HCT116 (cell line): ENCODE measurements around the gene ATP6AP1. TPM values are rescaled to one million over a fixed set of nuclear protein-coding genes. Genes with fewer than 3 reads are reported as not detected.

Source experiments
- ATAC-seq: fragments of 200-7000 bp; cut with Tn5 transposase; 2 replicates; pipeline ENCODE4 v1.9.1; 2020; ENCODE audit warnings: mild to moderate bottlenecking, moderate library complexity
- BruUV-seq: library from RNA; stranded (reverse); fragments of 400-500 nt; replicated peaks from 2 replicates; lab custom pipeline; 2021; lab: Mats Ljungman, UMichigan
- CTCF ChIA-PET: fragments of 300-600 bp; sonication (Branson Sonifier 250); formaldehyde crosslinking; loops from one replicate; lab custom pipeline; 2021; ENCODE audit warnings: antibody characterized with exemption; lab: Charles Lee
- POLR2A ChIA-PET: fragments of 300-600, 350-600 bp; sonication (Branson Sonifier 250); formaldehyde crosslinking; loops from one replicate; lab custom pipeline; 2021; ENCODE audit warnings: antibody characterized with exemption; lab: Charles Lee
- RAD21 ChIA-PET, 2 experiments: fragments of 300-600 bp; sonication (Branson Sonifier 250); formaldehyde crosslinking; loops; one replicate each; lab custom pipeline; 2023; ENCODE audit warnings: low total read pairs in 2 of 2; ENCODE audit not compliant: uncharacterized antibody in 2 of 2, unreplicated experiment in 2 of 2, low non-redundant PET in 1 of 2; lab: Charles Lee
- DNase-seq: peaks from one replicate; pipeline ENCODE4 v3.0.0-alpha.2; 2010; ENCODE audit warnings: low read depth, low spot score
- H2AFZ ChIP-seq: fragments of 200-600 bp; shearing (Covaris generic), sonication (generic); 2 replicates; pipeline ENCODE4 v1.6.1; 2017; ENCODE audit warnings: low read depth, mixed run types, mixed read lengths, antibody characterized with exemption, low read length; ENCODE audit not compliant: poor library complexity, severe bottlenecking
- H3K27ac ChIP-seq: 2 replicates; pipeline ENCODE4 v1.5.1; 2012; ENCODE audit warnings: low read depth, low read length
- H3K27me3 ChIP-seq: fragments of 200-600 bp; sonication (generic); 2 replicates; pipeline ENCODE4 v1.6.1; 2016; ENCODE audit warnings: mixed run types, low read length, mixed read lengths; ENCODE audit not compliant: insufficient read depth
- H3K36me3 ChIP-seq, 2 experiments: fragments of 200-500 bp in 1 of 2; fragments of 200-600 bp in 1 of 2; sonication (Bioruptor generic) in 1 of 2; sonication (generic) in 1 of 2; 2 replicates each; pipeline versions ENCODE4 v1.5.1 to v1.6.1; 2014 to 2016; ENCODE audit warnings: low read length in 2 of 2, inconsistent platforms in 1 of 2, mixed read lengths in 1 of 2, mixed run types in 1 of 2; ENCODE audit not compliant: insufficient read depth in 2 of 2, control insufficient read depth in 1 of 2
- H3K4me1 ChIP-seq, 2 experiments: fragments of 200-600 bp in 1 of 2; sonication (generic) in 1 of 2; 2 replicates each; pipeline versions ENCODE4 v1.5.1 to v1.6.1; 2012 to 2017; ENCODE audit warnings: low read length in 2 of 2, inconsistent platforms in 1 of 2, mild to moderate bottlenecking in 1 of 2, mixed read lengths in 1 of 2, mixed run types in 1 of 2, moderate library complexity in 1 of 2; ENCODE audit not compliant: insufficient read depth in 2 of 2, control insufficient read depth in 1 of 2
- H3K4me2 ChIP-seq: fragments of 200-600 bp; sonication (generic); 2 replicates; pipeline ENCODE4 v1.6.1; 2017; ENCODE audit warnings: mixed run types, low read length, mixed read lengths
- H3K4me3 ChIP-seq, 2 experiments: fragments of 200-600 bp in 1 of 2; sonication (generic) in 1 of 2; replicated peaks in 1 of 2; 2 replicates each; pipeline ENCODE4 v1.5.1; 2011 to 2016; ENCODE audit warnings: low read length in 2 of 2, control low read depth in 1 of 2, low read depth in 1 of 2, mild to moderate bottlenecking in 1 of 2, mixed read lengths in 1 of 2, mixed run types in 1 of 2
- H3K79me2 ChIP-seq: fragments of 200-600 bp; sonication (generic); 2 replicates; pipeline ENCODE4 v1.6.1; 2017; ENCODE audit warnings: mild to moderate bottlenecking, mixed run types, low read length, moderate library complexity, mixed read lengths; ENCODE audit not compliant: insufficient read depth
- H3K9ac ChIP-seq: fragments of 200-600 bp; sonication (generic); 2 replicates; pipeline ENCODE4 v1.6.1; 2016; ENCODE audit warnings: low read length, mixed read lengths
- H3K9me2 ChIP-seq: fragments of 200-600 bp; sonication (generic), shearing (Covaris generic); 2 replicates; pipeline ENCODE4 v1.6.1; 2017; ENCODE audit warnings: mixed run types, mild to moderate bottlenecking, moderate library complexity; ENCODE audit not compliant: insufficient read depth
- H3K9me3 ChIP-seq, 2 experiments: fragments of 200-500 bp in 1 of 2; fragments of 200-600 bp in 1 of 2; sonication (Bioruptor generic) in 1 of 2; sonication (generic) in 1 of 2; 2 replicates each; pipeline ENCODE4 v1.6.1; 2014 to 2017; ENCODE audit warnings: low read length in 2 of 2, mixed read lengths in 2 of 2, inconsistent platforms in 1 of 2, low read depth in 1 of 2, mild to moderate bottlenecking in 1 of 2, mixed run types in 1 of 2, moderate library complexity in 1 of 2; ENCODE audit not compliant: control insufficient read depth in 1 of 2, insufficient read depth in 1 of 2
- H4K20me1 ChIP-seq: fragments of 200-600 bp; sonication (generic), shearing (Covaris generic); 2 replicates; pipeline ENCODE4 v1.6.1; 2017; ENCODE audit warnings: mixed run types, mild to moderate bottlenecking, moderate library complexity; ENCODE audit not compliant: insufficient read depth
- ATF3 ChIP-seq: IDR thresholded peaks from 2 replicates; pipeline ENCODE4 v1.6.1; 2012
- CBX3 ChIP-seq: IDR thresholded peaks from 2 replicates; pipeline ENCODE4 v1.6.1; 2012; ENCODE audit warnings: low read depth
- CEBPB ChIP-seq: IDR thresholded peaks from 2 replicates; pipeline ENCODE4 v1.6.1; 2012; ENCODE audit warnings: low read depth
- CTCF ChIP-seq, 3 experiments: fragments of 200-600 bp in 1 of 3; sonication (generic) in 1 of 3; IDR thresholded peaks in 2 of 3; conservative IDR thresholded peaks in 1 of 3; 2 replicates each; pipeline ENCODE4 v1.5.1; 2012 to 2017; ENCODE audit warnings: low read depth in 2 of 3, low read length in 2 of 3, antibody characterized with exemption in 1 of 3, borderline replicate concordance in 1 of 3, control low read depth in 1 of 3, mild to moderate bottlenecking in 1 of 3, mixed read lengths in 1 of 3, mixed run types in 1 of 3, moderate library complexity in 1 of 3; ENCODE audit not compliant: insufficient read depth in 1 of 3
- EGR1 ChIP-seq: IDR thresholded peaks from 2 replicates; pipeline ENCODE4 v1.6.1; 2012; ENCODE audit warnings: low read depth
- ELF1 ChIP-seq: IDR thresholded peaks from 2 replicates; pipeline ENCODE4 v1.6.1; 2012; ENCODE audit warnings: low read depth, borderline replicate concordance
- EZH2phosphoT487 ChIP-seq: fragments of 200-600 bp; IDR thresholded peaks from 2 replicates; pipeline ENCODE4 v1.6.1; 2018; ENCODE audit warnings: antibody characterized with exemption, borderline replicate concordance
- FOSL1 ChIP-seq: IDR thresholded peaks from 2 replicates; pipeline ENCODE4 v1.6.1; 2012; ENCODE audit warnings: low read depth
- JUND ChIP-seq: IDR thresholded peaks from 2 replicates; pipeline ENCODE4 v1.6.1; 2012
- POLR2A ChIP-seq: IDR thresholded peaks from 2 replicates; pipeline ENCODE4 v1.7.0; 2011; ENCODE audit warnings: borderline replicate concordance; ENCODE audit not compliant: insufficient read depth, insufficient read length; ENCODE audit errors: extremely low read depth
- POLR2AphosphoS5 ChIP-seq: IDR thresholded peaks from 2 replicates; pipeline ENCODE4 v1.6.1; 2011; ENCODE audit warnings: mild to moderate bottlenecking, low read depth, low read length, moderate library complexity
- RAD21 ChIP-seq: IDR thresholded peaks from 2 replicates; pipeline ENCODE4 v1.6.1; 2012; ENCODE audit warnings: low read depth, mild to moderate bottlenecking
- REST ChIP-seq: IDR thresholded peaks from 2 replicates; pipeline ENCODE4 v1.6.1; 2012; ENCODE audit warnings: low read depth
- SP1 ChIP-seq: IDR thresholded peaks from 2 replicates; pipeline ENCODE4 v1.6.1; 2012; ENCODE audit warnings: low read depth
- SRF ChIP-seq: IDR thresholded peaks from 2 replicates; pipeline ENCODE4 v1.6.1; 2012; ENCODE audit warnings: low read depth
- TCF7L2 ChIP-seq: IDR thresholded peaks from 2 replicates; pipeline ENCODE4 v1.7.0; 2011; ENCODE audit warnings: borderline replicate concordance, inconsistent platforms; ENCODE audit not compliant: insufficient read depth, insufficient read length; ENCODE audit errors: extremely low read depth
- YY1 ChIP-seq: IDR thresholded peaks from 2 replicates; pipeline ENCODE4 v1.6.1; 2011; ENCODE audit warnings: low read length, low read depth, moderate library complexity, mild to moderate bottlenecking; ENCODE audit not compliant: insufficient replicate concordance; ENCODE audit errors: extremely low read depth
- ZBTB33 ChIP-seq: IDR thresholded peaks from 2 replicates; pipeline ENCODE4 v1.6.1; 2011; ENCODE audit warnings: mild to moderate bottlenecking, low read length, moderate library complexity; ENCODE audit not compliant: insufficient replicate concordance; ENCODE audit errors: extremely low read depth
- ZFX ChIP-seq: fragments of 450-650 bp; IDR thresholded peaks from 2 replicates; pipeline ENCODE4 v1.6.1; 2017
- ZNF274 ChIP-seq: fragments of 200-500 bp; sonication (Bioruptor generic); IDR thresholded peaks from 2 replicates; pipeline ENCODE4 v1.6.1; 2014; ENCODE audit warnings: mild to moderate bottlenecking, low read depth, low read length, inconsistent platforms
- intact Hi-C: fragments of 100-400 bp; cut with micrococcal nuclease; formaldehyde crosslinking; loops from 2 replicates; pipeline ENCODE4 v1.10.0; 2022
- total RNA-seq: library from RNA; stranded (reverse); gene quantifications from one replicate; pipeline ENCODE4 v1.2.1, GENCODE V29; 2021; ENCODE audit not compliant: unreplicated experiment

The ATP6AP1 gene
- total RNA-seq, 1 experiment from 2014 or later: 53.4 TPM

GRCh38 chrX:154446430-154446829 is 18.0 kb downstream of the ATP6AP1 start:
- RAD21 ChIA-PET: no interaction called here
- Histone ChIP-seq H3K27me3 (no peaks in the 10 kb centered on the region), H3K9ac (no peak overlapping the region), H3K4me2 (no peak overlapping the region), H3K4me1 (peaks cover 6 to 16% of the 10 kb centered on the region in 2 experiments; a peak in 3 of 4 replicates), H3K9me3 (no peaks in the 10 kb centered on the region), H3K79me2 (peaks cover 7% of the 10 kb centered on the region; the same call in 1 of the 2 replicates), H4K20me1 (no peaks in the 10 kb centered on the region), H3K36me3 (no peaks in the 10 kb centered on the region), H3K27ac (no peak overlapping the region), H2AFZ (no peak overlapping the region), H3K9me2 (no peaks in the 10 kb centered on the region), H3K4me3 (no peak overlapping the region)
- CTCF ChIA-PET: no interaction called here
- ATAC-seq (no peak), DNase-seq (no peak)
- POLR2A ChIA-PET: no interaction called here
- no TSS peak for BruUV-seq
- intact Hi-C loops: no loop called here
- TF ChIP-seq CBX3: no peak
- no peak for TF ChIP-seq POLR2A
- no peak for TF ChIP-seq JUND
- no peak for TF ChIP-seq ZFX
- TF ChIP-seq ZBTB33: no peak
- no peak for TF ChIP-seq CEBPB
- no peak for TF ChIP-seq SRF
- TF ChIP-seq EGR1: no peak
- no peak for TF ChIP-seq ZNF274
- no peak for TF ChIP-seq SP1
- no peak for TF ChIP-seq FOSL1
- no peak for TF ChIP-seq REST
- no peak for TF ChIP-seq ELF1
- TF ChIP-seq ATF3: no peak
- TF ChIP-seq YY1: no peak
- TF ChIP-seq RAD21: no peak
- TF ChIP-seq POLR2AphosphoS5: no peak
- TF ChIP-seq TCF7L2: no peak
- no peak for TF ChIP-seq CTCF (IDR thresholded peaks at IDR 0.05 in 2 of 3, conservative IDR thresholded peaks at IDR 0.05 in 1 of 3; ENCODE audit: borderline replicate concordance in 1 of 3, insufficient read depth in 1 of 3, low read depth in 2 of 3, low read length in 2 of 3)
- no peak for TF ChIP-seq EZH2phosphoT487
- TF ChIP-seq, all 23 proteins: peak for 0
